Spleen (tissue), 11 donors: ENCODE results near the gene MLXIP. TPM values are rescaled to one million over a fixed set of nuclear protein-coding genes. Genes with fewer than 3 reads are reported as not detected.

Source experiments
- DNase-seq: peaks from one replicate; pipeline ENCODE4 v3.0.0-alpha.2; 2020
- H3K27ac ChIP-seq, 8 donors: fragments of 200-600 bp; sonication (generic) in 7 of 8; 1 replicate in 4 of 8; 2 replicates in 4 of 8; pipeline versions ENCODE4 v1.5.0 to v1.8.0; 2016 to 2021; ENCODE audit warnings: inconsistent platforms in 4 of 8, mild to moderate bottlenecking in 4 of 8, moderate library complexity in 1 of 8
- H3K27me3 ChIP-seq, 7 donors: fragments of 200-600 bp; sonication (generic) in 6 of 7; replicated peaks in 1 of 7; 1 replicate in 4 of 7; 2 replicates in 3 of 7; pipeline versions ENCODE4 v1.5.0 to v1.8.0; 2016 to 2021; ENCODE audit warnings: inconsistent platforms in 3 of 7, mild to moderate bottlenecking in 1 of 7
- H3K36me3 ChIP-seq, 6 donors: fragments of 200-600 bp; sonication (generic) in 5 of 6; 1 replicate in 4 of 6; 2 replicates in 2 of 6; pipeline versions ENCODE4 v1.5.0 to v1.8.0; 2016 to 2021; ENCODE audit warnings: inconsistent platforms in 2 of 6
- H3K4me1 ChIP-seq, 6 donors: fragments of 200-600 bp; sonication (generic) in 5 of 6; 1 replicate in 3 of 6; 2 replicates in 3 of 6; pipeline versions ENCODE4 v1.5.0 to v1.8.0; 2016 to 2021; ENCODE audit warnings: inconsistent platforms in 3 of 6
- H3K4me3 ChIP-seq, 8 donors: fragments of 200-600 bp; sonication (generic) in 7 of 8; 1 replicate in 4 of 8; 2 replicates in 4 of 8; pipeline versions ENCODE4 v1.5.0 to v1.8.0; 2016 to 2021; ENCODE audit warnings: inconsistent platforms in 4 of 8, mild to moderate bottlenecking in 4 of 8, moderate library complexity in 2 of 8
- H3K9me3 ChIP-seq, 8 donors: fragments of 200-600 bp; sonication (generic) in 7 of 8; 1 replicate in 4 of 8; 2 replicates in 4 of 8; pipeline versions ENCODE4 v1.5.0 to v1.8.0; 2016 to 2021; ENCODE audit warnings: inconsistent platforms in 4 of 8
- POLR2A ChIP-seq, 3 donors: fragments of 450-650 bp; IDR thresholded peaks; one replicate each; pipeline ENCODE4 v1.5.1; 2017; ENCODE audit warnings: antibody characterized with exemption in 3 of 3, mild to moderate bottlenecking in 1 of 3
- POLR2AphosphoS5 ChIP-seq, 3 donors: sonication (generic); formaldehyde crosslinking; IDR thresholded peaks; one replicate each; pipeline ENCODE4 v1.5.1; 2017; ENCODE audit warnings: antibody characterized with exemption in 3 of 3
- WGBS, 5 donors: extraction: QIAGEN DNeasy Blood & Tissue Kit in 3 of 5; methylation state at CpG; one replicate each; pipeline versions ENCODE4 v1.1.5 to v1.1.7; 2013 to 2018; 5-methylcytosine and 5-hydroxymethylcytosine counted together
- intact Hi-C: fragments of 100-400 bp; cut with DNase I; formaldehyde crosslinking; loops from one replicate; pipeline ENCODE4 v1.15.0; 2023; ENCODE audit warnings: low total_unique reads
- polyA plus RNA-seq, 3 donors: library from polyadenylated mRNA; stranded (reverse); fragments of 200-250 nt; gene quantifications; one replicate each; pipeline ENCODE4 v1.2.1, GENCODE V29; 2013
- total RNA-seq, 7 donors: library from RNA; depleted of rRNA in 3 of 7; stranded (reverse); fragments of >200 nt in 3 of 7; fragmentation: NEBNext Ultra II Directional in 4 of 7; extraction: Animal tissue kit (Norgen Biotek cat#: 25700) in 4 of 7; gene quantifications; one replicate each; pipeline versions ENCODE4 v1.1.0 to v1.2.1, GENCODE V29; 2016 to 2021
- TF ChIP-seq, protein P1 (sequence below), 11 experiments: fragments of 200-600 bp in 7 of 11; fragments of 450-650 bp in 4 of 11; sonication (generic) in 4 of 11; IDR thresholded peaks in 8 of 11; conservative IDR thresholded peaks in 3 of 11; 1 replicate in 7 of 11; 2 replicates in 4 of 11; pipeline versions ENCODE4 v1.4.0 to v1.8.0; 2016 to 2021; ENCODE audit warnings: antibody characterized with exemption in 11 of 11, inconsistent platforms in 4 of 11, mild to moderate bottlenecking in 1 of 11
- donor health status: healthy with polysubstance abuse.
- donor health status: DM: no; HTN: no; CAD: no; lungs with moderate emphysema.
- donor health status: DM: no; HTN: no; CAD: no.
- donor health status: Bipolar disorder and iron deficiency.
- donor health status: healthy.
- donor health status: DM: no; HTN: no; CAD: no.
- donor health status: DM: yes; HTN: yes; CAD: no.

The MLXIP gene
- total and polyA plus RNA-seq, 10 donors: 7.8 to 97.1 (median 66.8) TPM

- H3K4me1 ChIP-seq: peaks cover 33 to 91% (median 63%) of the 10 kb centered on the region in 6 donors
- peaks cover 0 to 7% (median 0%) of the 10 kb centered on the region in 6 donors for H3K36me3 ChIP-seq
- H3K4me3 ChIP-seq: no peak overlapping the region
- intact Hi-C loops: no loop called here
- H3K27me3 ChIP-seq: no peaks in the 10 kb centered on the region
- H3K27ac ChIP-seq: peak overlapping the region in 6 of 8 donors; percentile 26 to 73 (median 58)
- TF ChIP-seq POLR2AphosphoS5 (IDR thresholded peaks at IDR 0.05) (no peak), POLR2A (IDR thresholded peaks at IDR 0.05) (no peak)
- TF ChIP-seq, protein P1, sequence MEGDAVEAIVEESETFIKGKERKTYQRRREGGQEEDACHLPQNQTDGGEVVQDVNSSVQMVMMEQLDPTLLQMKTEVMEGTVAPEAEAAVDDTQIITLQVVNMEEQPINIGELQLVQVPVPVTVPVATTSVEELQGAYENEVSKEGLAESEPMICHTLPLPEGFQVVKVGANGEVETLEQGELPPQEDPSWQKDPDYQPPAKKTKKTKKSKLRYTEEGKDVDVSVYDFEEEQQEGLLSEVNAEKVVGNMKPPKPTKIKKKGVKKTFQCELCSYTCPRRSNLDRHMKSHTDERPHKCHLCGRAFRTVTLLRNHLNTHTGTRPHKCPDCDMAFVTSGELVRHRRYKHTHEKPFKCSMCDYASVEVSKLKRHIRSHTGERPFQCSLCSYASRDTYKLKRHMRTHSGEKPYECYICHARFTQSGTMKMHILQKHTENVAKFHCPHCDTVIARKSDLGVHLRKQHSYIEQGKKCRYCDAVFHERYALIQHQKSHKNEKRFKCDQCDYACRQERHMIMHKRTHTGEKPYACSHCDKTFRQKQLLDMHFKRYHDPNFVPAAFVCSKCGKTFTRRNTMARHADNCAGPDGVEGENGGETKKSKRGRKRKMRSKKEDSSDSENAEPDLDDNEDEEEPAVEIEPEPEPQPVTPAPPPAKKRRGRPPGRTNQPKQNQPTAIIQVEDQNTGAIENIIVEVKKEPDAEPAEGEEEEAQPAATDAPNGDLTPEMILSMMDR (IDR thresholded peaks at IDR 0.05 in 8 of 11, conservative IDR thresholded peaks at IDR 0.05 in 3 of 11): no peak
- H3K9me3 ChIP-seq: no peaks in the 10 kb centered on the region
- WGBS, 5 donors: 83 to 96% (median 85%) methylated on average over 8 to 9 of the region's 9 CpGs
- DNase-seq: no peak
Observed at GRCh38 chr12:122096014-122096413, 17.5 kb downstream of the MLXIP start.

DNA sequence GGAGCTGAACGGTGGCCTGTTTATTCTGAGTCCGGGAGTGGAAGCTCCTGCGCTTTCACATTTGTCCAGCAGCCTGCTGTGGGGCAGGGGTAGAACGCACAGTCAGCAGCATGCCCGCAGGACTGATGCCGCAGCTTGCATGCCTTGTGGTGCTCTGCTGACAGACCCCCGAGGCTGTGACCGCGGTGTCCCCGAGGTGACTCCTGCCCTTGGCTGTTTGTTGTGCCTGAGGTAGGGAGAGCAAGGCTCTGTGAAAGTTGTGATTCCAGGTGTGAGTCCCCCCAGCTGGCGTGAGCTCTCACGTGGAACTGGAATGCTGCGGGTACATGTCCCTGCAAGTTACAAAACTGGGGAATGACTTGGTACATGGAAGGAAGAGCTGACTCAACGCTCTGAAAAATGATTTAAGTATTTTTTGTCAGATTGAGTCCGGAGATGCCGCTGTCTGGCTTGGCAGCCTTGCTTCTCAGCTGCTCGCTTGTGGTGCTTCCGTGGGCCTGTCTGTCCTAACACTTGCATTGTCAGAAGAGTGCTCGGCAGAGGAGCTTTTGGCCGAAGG lies 18.1 kb downstream of the MLXIP start:
- H3K27me3 ChIP-seq: no peaks in the 10 kb centered on the region
- no peaks in the 10 kb centered on the region for H3K9me3 ChIP-seq
- H3K36me3 ChIP-seq: peaks cover 0 to 7% (median 0%) of the 10 kb centered on the region in 6 donors
- peak overlapping the region in 7 of 8 donors; percentile 4 to 73 (median 58) for H3K27ac ChIP-seq
- no peak for DNase-seq
- H3K4me3 ChIP-seq: no peak overlapping the region
- whole genome bisulfite sequencing, 5 donors: 79 to 86% (median 81%) methylated on average over 17 to 20 of the region's 20 CpGs
- H3K4me1 ChIP-seq: peaks cover 36 to 91% (median 62%) of the 10 kb centered on the region in 6 donors
- intact Hi-C loops: no loop called here
- no peak for TF ChIP-seq POLR2A (IDR thresholded peaks at IDR 0.05)
- peak in 1 of 3 donors; percentile 31 for TF ChIP-seq POLR2AphosphoS5 (IDR thresholded peaks at IDR 0.05)
- TF ChIP-seq, protein P1 (IDR thresholded peaks at IDR 0.05 in 8 of 11, conservative IDR thresholded peaks at IDR 0.05 in 3 of 11): no peak

DNA sequence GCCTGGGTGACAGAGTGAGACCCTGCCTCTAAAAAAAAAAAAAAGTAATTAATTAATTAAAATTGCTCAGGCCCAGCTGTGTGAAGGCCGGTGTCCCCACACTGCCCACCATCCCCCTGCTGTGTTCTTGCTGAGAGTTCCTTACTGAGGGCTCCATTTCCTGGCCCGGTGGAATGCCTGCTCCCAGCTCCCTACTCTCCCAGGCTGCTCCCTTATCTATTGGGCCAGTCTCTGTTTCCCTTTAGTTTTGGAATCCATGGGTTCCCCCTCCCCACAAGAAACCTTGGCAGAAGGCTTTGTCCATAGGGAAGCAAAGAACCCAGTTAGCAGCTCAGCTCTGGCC lies 19.0 kb downstream of the MLXIP start:
- no peak overlapping the region for H3K4me3 ChIP-seq
- H3K4me1 ChIP-seq: peaks cover 36 to 91% (median 58%) of the 10 kb centered on the region in 6 donors
- H3K9me3 ChIP-seq: no peaks in the 10 kb centered on the region
- no peak for DNase-seq
- 54 to 72% (median 63%) methylated on average over 2 of the region's 2 CpGs for WGBS, 5 donors
- H3K27me3 ChIP-seq: no peaks in the 10 kb centered on the region
- intact Hi-C loops: no loop called here
- TF ChIP-seq POLR2A (IDR thresholded peaks at IDR 0.05): no peak
- TF ChIP-seq, protein P1 (IDR thresholded peaks at IDR 0.05 in 8 of 11, conservative IDR thresholded peaks at IDR 0.05 in 3 of 11): no peak
- TF ChIP-seq POLR2AphosphoS5 (IDR thresholded peaks at IDR 0.05): no peak
- H3K27ac ChIP-seq: peak overlapping the region in 7 of 8 donors; percentile 19 to 73 (median 58)
- peaks cover 0 to 7% (median 0%) of the 10 kb centered on the region in 6 donors for H3K36me3 ChIP-seq

DNA sequence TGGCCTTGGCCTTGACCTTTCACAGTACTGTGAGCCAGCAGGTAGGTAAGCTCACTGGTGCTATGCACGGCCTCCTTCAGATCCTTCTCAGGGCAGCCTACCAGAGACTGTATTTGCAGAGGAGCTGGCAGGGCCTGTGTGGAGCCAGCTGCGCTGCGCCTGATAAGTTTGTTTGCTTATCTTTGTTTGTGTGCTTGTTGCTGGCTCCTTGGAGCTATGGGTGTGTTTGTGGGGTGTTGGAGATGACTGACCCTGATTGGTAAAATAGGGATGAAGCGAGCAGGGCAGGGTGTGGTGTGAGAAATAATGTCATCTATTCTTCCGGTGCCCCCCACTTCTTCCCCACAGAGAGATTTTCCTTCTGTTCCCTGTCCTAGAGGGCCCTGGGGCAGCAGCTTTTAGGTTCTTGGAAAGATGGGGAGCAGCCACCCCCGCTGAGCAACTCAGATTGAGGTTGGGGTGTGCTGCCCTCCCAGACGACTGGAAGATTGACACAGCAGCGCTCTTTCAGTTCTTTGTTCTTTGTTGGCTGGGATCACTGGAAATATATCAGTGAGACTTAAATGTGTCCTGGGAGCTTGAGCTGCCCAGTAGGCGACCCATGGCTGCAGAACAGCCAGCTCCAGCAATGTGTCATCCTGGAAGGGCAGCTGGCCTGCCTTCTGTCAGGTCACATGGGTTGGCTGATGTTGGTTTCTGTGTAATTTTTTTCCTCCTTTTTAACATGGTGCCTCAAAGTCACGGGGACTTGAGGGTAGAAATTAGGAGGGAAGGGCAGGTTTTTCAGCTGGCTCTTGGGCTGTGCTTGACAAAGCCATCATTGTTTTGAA lies 19.6 kb downstream of the MLXIP start:
- Histone ChIP-seq H3K27ac (peak overlapping the region; percentile 19 to 73 (median 56)), H3K9me3 (no peaks in the 10 kb centered on the region), H3K4me1 (peaks cover 36 to 91% (median 58%) of the 10 kb centered on the region in 6 donors), H3K27me3 (no peaks in the 10 kb centered on the region), H3K36me3 (peaks cover 0 to 7% (median 0%) of the 10 kb centered on the region in 6 donors), H3K4me3 (no peak overlapping the region)
- intact Hi-C loops: no loop called here
- 63 to 75% (median 67%) methylated on average over 7 to 10 of the region's 10 CpGs for WGBS, 5 donors
- DNase-seq: no peak
- TF ChIP-seq POLR2A (IDR thresholded peaks at IDR 0.05) (no peak), POLR2AphosphoS5 (IDR thresholded peaks at IDR 0.05) (peak in 1 of 3 donors; percentile 29)
- TF ChIP-seq, protein P1 (IDR thresholded peaks at IDR 0.05 in 8 of 11, conservative IDR thresholded peaks at IDR 0.05 in 3 of 11): no peak
